Measurements from ENCODE around the gene FAM3B.

FAM3B gene

GRCh38 chr21:41319273-41319672 lies 2.7 kb downstream of the FAM3B start:
- no peak for FAIRE-seq

- no peak for FAIRE-seq
Observed at GRCh38 chr21:41321211-41321907, 4.8 kb downstream of the FAM3B start.

- no peak for FAIRE-seq
Observed at GRCh38 chr21:41321908-41322495, 5.4 kb downstream of the FAM3B start.

GRCh38 chr21:41322496-41323382 lies 6.1 kb downstream of the FAM3B start:
- no peak for FAIRE-seq

- FAIRE-seq = no peak
Observed at GRCh38 chr21:41325138-41325912, 8.7 kb downstream of the FAM3B start.

- no peak for FAIRE-seq
Observed at GRCh38 chr21:41326414-41327080, 9.9 kb downstream of the FAM3B start.

- FAIRE-seq = no peak
Observed at GRCh38 chr21:41327753-41328152, 11.2 kb downstream of the FAM3B start.

GRCh38 chr21:41328660-41329607 lies 12.3 kb downstream of the FAM3B start:
- FAIRE-seq = no peak

- no peak for FAIRE-seq
Observed at GRCh38 chr21:41333752-41334151, 17.2 kb downstream of the FAM3B start.

GRCh38 chr21:41337515-41337914 lies 20.9 kb downstream of the FAM3B start:
- no peak for FAIRE-seq

GRCh38 chr21:41338455-41338854 lies 21.9 kb downstream of the FAM3B start:
- no peak for FAIRE-seq

GRCh38 chr21:41342035-41342434 lies 25.4 kb downstream of the FAM3B start:
- no peak for FAIRE-seq

GRCh38 chr21:41344146-41344545 lies 27.5 kb downstream of the FAM3B start:
- FAIRE-seq = no peak

GRCh38 chr21:41345356-41345755 lies 28.8 kb downstream of the FAM3B start:
- FAIRE-seq = no peak

- FAIRE-seq = no peak
Observed at GRCh38 chr21:41345934-41346685, 29.5 kb downstream of the FAM3B start.

GRCh38 chr21:41346758-41347157 lies 30.2 kb downstream of the FAM3B start:
- FAIRE-seq = no peak

GRCh38 chr21:41348434-41348833 lies 31.8 kb downstream of the FAM3B start:
- FAIRE-seq = no peak

- FAIRE-seq = no peak
Observed at GRCh38 chr21:41349126-41349525, 32.5 kb downstream of the FAM3B start.

- FAIRE-seq = no peak
Observed at GRCh38 chr21:41349619-41350390, 33.2 kb downstream of the FAM3B start.
